Keratinocyte (primary cell): Measurements from ENCODE around the gene PCNX1. TPM values are rescaled to one million over a fixed set of nuclear protein-coding genes. Genes with fewer than 3 reads are reported as not detected.

ENCODE experiments used
- DNase-seq: peaks from one replicate; pipeline ENCODE4 v3.0.0-alpha.2; 2011; ENCODE audit warnings: low read depth, missing footprints, low spot score
- FAIRE-seq: peaks from 2 replicates; lab custom pipeline; 2011; peaks lifted over from hg19 to GRCh38; lab: Jason Lieb, UNC
- H2AFZ ChIP-seq: 2 replicates; pipeline ENCODE4 v1.6.0; 2012; ENCODE audit warnings: low read length, control low read depth, inconsistent platforms; ENCODE audit not compliant: control insufficient read depth
- H3K27ac ChIP-seq: 2 replicates; pipeline ENCODE4 v1.5.1; 2011; ENCODE audit warnings: low read length; ENCODE audit not compliant: control insufficient read depth, insufficient read depth
- H3K27me3 ChIP-seq: 3 replicates; pipeline ENCODE4 v1.6.0; 2011; ENCODE audit warnings: low read length; ENCODE audit not compliant: control insufficient read depth, insufficient read depth; ENCODE audit errors: extremely low read depth
- H3K36me3 ChIP-seq, 2 experiments: 2 replicates in 1 of 2; 3 replicates in 1 of 2; pipeline ENCODE4 v1.5.1; 2011; ENCODE audit warnings: low read length in 2 of 2, mild to moderate bottlenecking in 1 of 2; ENCODE audit not compliant: control insufficient read depth in 2 of 2, insufficient read depth in 2 of 2; ENCODE audit errors: extremely low read depth in 1 of 2
- H3K4me1 ChIP-seq: 3 replicates; pipeline ENCODE4 v1.5.1; 2011; ENCODE audit warnings: low read length; ENCODE audit not compliant: control insufficient read depth, insufficient read depth; ENCODE audit errors: extremely low read depth
- H3K4me2 ChIP-seq: 3 replicates; pipeline ENCODE4 v1.6.0; 2011; ENCODE audit warnings: low read depth, low read length; ENCODE audit not compliant: control insufficient read depth, insufficient read depth; ENCODE audit errors: extremely low read depth
- H3K4me3 ChIP-seq, 3 experiments: fragments of 200-600 bp in 1 of 3; sonication (generic) in 1 of 3; 2 replicates in 2 of 3; 3 replicates in 1 of 3; pipeline ENCODE4 v1.5.1; 2011 to 2016; ENCODE audit warnings: low read length in 3 of 3, mild to moderate bottlenecking in 3 of 3, control low read depth in 2 of 3, inconsistent platforms in 1 of 3, low read depth in 1 of 3, mixed read lengths in 1 of 3, mixed run types in 1 of 3, moderate library complexity in 1 of 3; ENCODE audit not compliant: control insufficient read depth in 2 of 3, insufficient read depth in 2 of 3; ENCODE audit errors: extremely low read depth in 1 of 3
- H3K79me2 ChIP-seq: 2 replicates; pipeline ENCODE4 v1.6.0; 2012; ENCODE audit warnings: low read length; ENCODE audit not compliant: control insufficient read depth, insufficient read depth
- H3K9ac ChIP-seq: 3 replicates; pipeline ENCODE4 v1.6.0; 2011; ENCODE audit warnings: low read length; ENCODE audit not compliant: control insufficient read depth, insufficient read depth; ENCODE audit errors: extremely low read depth
- H3K9me1 ChIP-seq: 3 replicates; pipeline ENCODE4 v1.6.0; 2011; ENCODE audit warnings: low read length; ENCODE audit not compliant: control insufficient read depth, insufficient read depth; ENCODE audit errors: extremely low read depth
- H3K9me3 ChIP-seq: 2 replicates; pipeline ENCODE4 v1.5.1; 2012; ENCODE audit warnings: low read depth, low read length; ENCODE audit not compliant: control insufficient read depth
- H4K20me1 ChIP-seq: 3 replicates; pipeline ENCODE4 v1.6.0; 2011; ENCODE audit warnings: low read length; ENCODE audit not compliant: control insufficient read depth, insufficient read depth; ENCODE audit errors: extremely low read depth
- EZH2 ChIP-seq: IDR thresholded peaks from one replicate; pipeline ENCODE4 v1.6.1; 2012; ENCODE audit warnings: inconsistent platforms, mild to moderate bottlenecking, low read length, moderate library complexity
- dilution Hi-C: fragments of 300-500 bp; cut with MboI; formaldehyde crosslinking; loops from one replicate; pipeline ENCODE4 v1.7.0; 2020; ENCODE audit warnings: low sequenced_read_pairs; ENCODE audit not compliant: extremely low pct_ligation_motif_present
- polyA plus RNA-seq, 5 experiments: library from polyadenylated mRNA; depleted of rRNA in 3 of 5; stranded (reverse) in 3 of 5; stranded (forward) in 1 of 5; unstranded in 1 of 5; fragments of >200 nt; gene quantifications; 1 replicate in 1 of 5; 2 replicates in 3 of 5; 3 replicates in 1 of 5; pipeline versions ENCODE4 v1.2.1 to v1.2.3, GENCODE V29; 2011 to 2012; ENCODE audit warnings: missing spikeins in 2 of 5, low read depth in 1 of 5, low replicate concordance in 1 of 5
- TF ChIP-seq, protein P1 (sequence below), 3 experiments: IDR thresholded peaks in 1 of 3; conservative IDR thresholded peaks in 1 of 3; optimal IDR thresholded peaks in 1 of 3; 2 replicates in 2 of 3; 3 replicates in 1 of 3; pipeline versions ENCODE3 to v1.5.1; 2011; ENCODE audit warnings: low read length in 3 of 3, mild to moderate bottlenecking in 3 of 3, moderate library complexity in 2 of 3, control low read depth in 1 of 3, inconsistent platforms in 1 of 3; ENCODE audit not compliant: insufficient read depth in 2 of 3; ENCODE audit errors: extremely low read depth in 1 of 3

Gene PCNX1
- polyA plus RNA-seq, 1 donor (not counting 4 experiments of a cell fraction or from before 2014, with no cell fraction given) = 39.8 TPM

DNA sequence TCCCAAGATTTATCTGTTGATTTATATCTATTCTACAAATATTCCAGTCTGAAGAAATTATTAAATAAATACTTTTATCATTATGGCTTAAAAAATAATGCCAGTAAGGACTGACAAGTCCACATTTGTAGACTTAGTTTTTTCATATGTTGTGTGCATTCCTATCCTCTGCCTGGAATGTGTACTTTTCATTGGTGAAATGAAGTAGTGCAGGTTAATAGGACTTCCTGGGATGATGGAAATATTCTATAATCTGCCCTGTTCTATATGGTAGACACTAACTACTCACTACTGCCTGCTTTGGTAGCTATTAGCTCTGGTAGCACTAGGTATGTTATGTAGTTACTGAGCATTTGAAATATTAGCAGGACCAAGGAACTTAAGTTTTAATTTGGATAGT is 86.7 kb downstream of the PCNX1 start:
- no peak overlapping the region for H3K4me2 ChIP-seq
- peaks cover 4 to 5% of the 10 kb centered on the region in 2 experiments for H3K36me3 ChIP-seq
- no peaks in the 10 kb centered on the region for H4K20me1 ChIP-seq
- no peak overlapping the region for H3K9ac ChIP-seq
- H3K27ac ChIP-seq = no peak overlapping the region
- no peaks in the 10 kb centered on the region for H3K9me3 ChIP-seq
- dilution Hi-C loops = no loop called here
- H2AFZ ChIP-seq = no peak overlapping the region
- H3K79me2 ChIP-seq = peaks cover 2% of the 10 kb centered on the region
- TF ChIP-seq, protein P1, sequence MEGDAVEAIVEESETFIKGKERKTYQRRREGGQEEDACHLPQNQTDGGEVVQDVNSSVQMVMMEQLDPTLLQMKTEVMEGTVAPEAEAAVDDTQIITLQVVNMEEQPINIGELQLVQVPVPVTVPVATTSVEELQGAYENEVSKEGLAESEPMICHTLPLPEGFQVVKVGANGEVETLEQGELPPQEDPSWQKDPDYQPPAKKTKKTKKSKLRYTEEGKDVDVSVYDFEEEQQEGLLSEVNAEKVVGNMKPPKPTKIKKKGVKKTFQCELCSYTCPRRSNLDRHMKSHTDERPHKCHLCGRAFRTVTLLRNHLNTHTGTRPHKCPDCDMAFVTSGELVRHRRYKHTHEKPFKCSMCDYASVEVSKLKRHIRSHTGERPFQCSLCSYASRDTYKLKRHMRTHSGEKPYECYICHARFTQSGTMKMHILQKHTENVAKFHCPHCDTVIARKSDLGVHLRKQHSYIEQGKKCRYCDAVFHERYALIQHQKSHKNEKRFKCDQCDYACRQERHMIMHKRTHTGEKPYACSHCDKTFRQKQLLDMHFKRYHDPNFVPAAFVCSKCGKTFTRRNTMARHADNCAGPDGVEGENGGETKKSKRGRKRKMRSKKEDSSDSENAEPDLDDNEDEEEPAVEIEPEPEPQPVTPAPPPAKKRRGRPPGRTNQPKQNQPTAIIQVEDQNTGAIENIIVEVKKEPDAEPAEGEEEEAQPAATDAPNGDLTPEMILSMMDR (optimal IDR thresholded peaks at IDR 0.05 in 1 of 3, IDR thresholded peaks at IDR 0.05 in 1 of 3, conservative IDR thresholded peaks at IDR 0.05 in 1 of 3; ENCODE audit: extremely low read depth in 1 of 3, insufficient read depth in 2 of 3, low read length in 3 of 3) = no peak
- no peak for TF ChIP-seq EZH2
- DNase-seq (no peak), FAIRE-seq (no peak)
- no peaks in the 10 kb centered on the region for H3K9me1 ChIP-seq
- no peaks in the 10 kb centered on the region for H3K27me3 ChIP-seq
- no peak overlapping the region for H3K4me3 ChIP-seq
- H3K4me1 ChIP-seq = no peaks in the 10 kb centered on the region

- H3K27me3 ChIP-seq = no peaks in the 10 kb centered on the region
- no peak overlapping the region for H3K4me2 ChIP-seq
- FAIRE-seq (no peak), DNase-seq (no peak)
- no peak overlapping the region for H3K9ac ChIP-seq
- H3K9me1 ChIP-seq = no peaks in the 10 kb centered on the region
- TF ChIP-seq EZH2 = no peak
- TF ChIP-seq, protein P1 (optimal IDR thresholded peaks at IDR 0.05 in 1 of 3, IDR thresholded peaks at IDR 0.05 in 1 of 3, conservative IDR thresholded peaks at IDR 0.05 in 1 of 3; ENCODE audit: extremely low read depth in 1 of 3, insufficient read depth in 2 of 3, low read length in 3 of 3) = no peak
- no peaks in the 10 kb centered on the region for H4K20me1 ChIP-seq
- H3K27ac ChIP-seq = no peak overlapping the region
- no peaks in the 10 kb centered on the region for H3K4me1 ChIP-seq
- H3K9me3 ChIP-seq = no peaks in the 10 kb centered on the region
- no peak overlapping the region for H2AFZ ChIP-seq
- peaks cover 2% of the 10 kb centered on the region for H3K79me2 ChIP-seq
- dilution Hi-C loops = no loop called here
- peaks cover 2 to 5% of the 10 kb centered on the region in 2 experiments for H3K36me3 ChIP-seq
- H3K4me3 ChIP-seq = no peak overlapping the region
Observed at GRCh38 chr14:70995211-70995610, 88.0 kb downstream of the PCNX1 start.
